Fibroblast of the aortic adventitia (primary cell): ENCODE data around the gene HOXA5. TPM values are rescaled to one million over a fixed set of nuclear protein-coding genes. Genes with fewer than 3 reads are reported as not detected.

ENCODE experiments used
- DNase-seq: peaks from one replicate; pipeline ENCODE4 v3.0.0-alpha.2; 2010; ENCODE audit warnings: low read depth
- H3K4me3 ChIP-seq: 2 replicates; pipeline ENCODE4 v1.5.1; 2011; ENCODE audit warnings: low read depth, mild to moderate bottlenecking, control low read depth, low read length, moderate library complexity
- CTCF ChIP-seq: IDR thresholded peaks from 2 replicates; pipeline ENCODE4 v1.5.1; 2011; ENCODE audit warnings: mild to moderate bottlenecking, low read length, control low read depth, inconsistent platforms; ENCODE audit not compliant: insufficient read depth
- total RNA-seq: library from RNA; depleted of rRNA; stranded (reverse); fragments of >200 nt; gene quantifications from 2 replicates; pipeline ENCODE4 v1.2.3, GENCODE V29; 2012; ENCODE audit warnings: low replicate concordance

HOXA5 gene
- total RNA-seq, 1 donor = 0.72 TPM

DNA sequence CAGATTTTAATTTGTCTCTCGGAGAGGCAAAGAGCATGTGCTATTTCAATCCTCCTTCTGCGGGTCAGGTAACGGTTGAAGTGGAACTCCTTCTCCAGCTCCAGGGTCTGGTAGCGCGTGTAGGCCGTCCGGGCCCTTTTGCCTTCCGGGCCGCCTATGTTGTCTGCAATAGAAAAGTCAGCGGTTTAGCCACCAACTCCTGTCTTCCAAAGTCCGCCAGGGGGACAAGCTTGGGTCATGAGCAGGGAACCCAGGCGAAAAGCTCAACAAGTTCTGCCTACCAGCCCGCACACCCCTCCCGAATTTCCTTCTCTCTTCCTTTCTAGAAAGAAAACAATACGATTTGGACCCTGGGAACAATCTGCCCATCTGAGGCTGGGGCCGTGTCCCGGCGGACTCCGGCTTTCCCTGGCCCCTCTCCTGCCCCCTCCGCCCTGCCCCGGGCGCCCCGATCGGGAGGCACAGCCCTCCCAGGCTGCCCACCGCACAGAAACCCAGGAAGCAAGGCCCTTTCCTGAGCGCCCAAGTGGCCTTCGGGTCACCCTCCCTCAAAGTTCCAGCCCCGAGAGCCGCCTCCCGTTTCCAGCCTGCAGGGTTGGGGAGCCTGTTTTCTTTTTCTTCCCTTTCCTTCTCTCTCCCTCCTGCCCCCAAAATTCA lies 1.4 kb downstream of the HOXA5 start:
- TF ChIP-seq CTCF = no peak
- H3K4me3 ChIP-seq = peak overlapping the region; percentile 62
- DNase-seq = no peak

DNA sequence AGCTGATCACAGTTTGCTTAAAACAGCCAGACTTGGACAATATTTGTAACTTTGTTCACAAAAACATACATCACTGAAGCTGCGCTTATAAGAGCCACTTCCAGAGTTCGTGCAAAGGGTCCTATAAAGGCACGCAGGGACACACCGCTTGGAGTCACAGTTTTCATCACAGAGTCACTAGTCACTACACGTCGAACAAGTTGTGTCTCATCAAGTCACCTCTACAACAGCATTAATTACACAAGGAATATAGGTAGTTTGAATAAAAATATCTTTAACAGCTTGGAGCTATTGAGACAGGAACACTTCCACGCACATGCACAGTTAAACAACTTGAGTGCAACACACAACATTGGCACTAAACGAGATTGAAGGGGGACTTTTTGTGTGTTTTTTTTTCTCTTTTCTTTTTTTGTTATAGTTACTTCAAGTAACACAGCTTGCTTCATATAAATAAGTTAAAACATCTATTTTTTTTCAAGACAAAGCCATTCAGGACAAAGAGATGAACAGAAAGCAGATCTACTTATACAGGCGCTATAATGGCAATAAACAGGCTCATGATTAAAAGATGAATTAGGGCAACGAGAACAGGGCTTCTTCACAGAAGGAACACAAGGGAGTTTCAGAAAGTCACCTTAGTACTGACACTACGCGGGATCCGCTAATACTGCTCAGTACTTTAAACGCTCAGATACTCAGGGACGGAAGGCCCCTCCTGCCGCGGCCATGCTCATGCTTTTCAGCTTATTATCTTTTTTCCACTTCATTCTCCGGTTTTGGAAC lies 2.2 kb downstream of the HOXA5 start:
- H3K4me3 ChIP-seq = no peak overlapping the region
- TF ChIP-seq CTCF = no peak
- no peak for DNase-seq

- DNase-seq = no peak
- H3K4me3 ChIP-seq = no peak overlapping the region
- no peak for TF ChIP-seq CTCF
Observed at GRCh38 chr7:27140126-27140857, 3.2 kb downstream of the HOXA5 start.

- TF ChIP-seq CTCF = no peak
- H3K4me3 ChIP-seq = no peak overlapping the region
- DNase-seq = no peak
Observed at GRCh38 chr7:27139334-27140125, 4.0 kb downstream of the HOXA5 start.

DNA sequence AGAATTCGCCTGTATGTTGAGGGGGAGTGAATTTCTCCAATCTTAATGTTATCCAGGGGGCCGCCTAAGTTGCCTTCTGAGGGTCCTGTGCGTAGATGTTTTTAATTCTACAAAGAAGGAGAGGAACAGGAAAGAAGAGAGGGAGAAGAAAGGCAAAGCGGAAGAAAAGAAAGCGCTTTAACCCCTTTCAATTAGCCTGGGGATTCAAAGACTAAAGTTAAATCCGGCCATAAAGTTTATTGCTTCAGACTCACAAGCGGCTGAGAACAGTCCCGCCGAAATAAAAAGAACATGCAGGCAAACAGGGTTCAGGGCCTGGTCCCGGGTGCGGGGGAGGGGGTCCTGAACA lies 4.5 kb downstream of the HOXA5 start:
- TF ChIP-seq CTCF = no peak
- H3K4me3 ChIP-seq = no peak overlapping the region

DNA sequence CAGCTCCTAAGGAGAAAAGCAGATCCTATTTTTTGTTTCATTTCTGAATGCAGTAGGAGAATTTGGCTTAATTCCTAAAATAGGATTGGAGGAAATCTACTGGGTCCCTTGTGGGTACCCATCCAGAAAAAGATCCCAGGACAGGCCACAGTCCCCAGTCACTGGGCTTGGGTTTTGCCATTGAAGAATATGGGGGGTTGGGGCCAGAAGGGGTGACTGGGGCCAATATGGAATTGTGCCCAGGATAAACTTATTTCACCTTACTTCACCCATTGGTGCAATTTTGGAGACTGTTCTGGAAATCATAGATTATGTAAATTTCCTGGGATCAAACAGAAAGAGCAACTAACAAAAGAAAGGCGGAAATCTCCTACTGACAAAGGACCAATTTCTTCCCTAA lies 5.0 kb downstream of the HOXA5 start:
- DNase-seq = no peak
- H3K4me3 ChIP-seq = no peak overlapping the region
- no peak for TF ChIP-seq CTCF

More for the DNA sequence above, 4.5 kb downstream of the HOXA5 start:
- DNase-seq = no peak
